Neural progenitor cell (in vitro differentiated cells): Measurements from ENCODE around the gene ITPR2. TPM values are rescaled to one million over a fixed set of nuclear protein-coding genes. Genes with fewer than 3 reads are reported as not detected.

Experiments
- DNase-seq: peaks from one replicate; pipeline ENCODE4 v3.0.0-alpha.2; 2016; ENCODE audit warnings: low spot score
- H2AFZ ChIP-seq: fragments of 200-600 bp; sonication (generic); replicated peaks from 2 replicates; pipeline ENCODE4 v1.6.1; 2016; ENCODE audit warnings: antibody characterized with exemption
- H3F3A ChIP-seq: fragments of 200-600 bp; sonication (generic); 2 replicates; pipeline ENCODE4 v1.6.1; 2016; ENCODE audit warnings: antibody characterized with exemption, low read depth
- H3K27ac ChIP-seq: fragments of 200-600 bp; sonication (generic); 2 replicates; pipeline ENCODE4 v1.5.1; 2016; ENCODE audit warnings: mild to moderate bottlenecking
- H3K27me3 ChIP-seq: fragments of 200-600 bp; sonication (generic); 2 replicates; pipeline ENCODE4 v1.6.1; 2016; ENCODE audit warnings: mild to moderate bottlenecking, moderate library complexity
- H3K36me3 ChIP-seq: fragments of 200-600 bp; sonication (generic); 2 replicates; pipeline ENCODE4 v1.5.1; 2016
- H3K4me1 ChIP-seq: fragments of 200-600 bp; sonication (generic); 2 replicates; pipeline ENCODE4 v1.6.1; 2016; ENCODE audit warnings: mixed run types
- H3K4me2 ChIP-seq: fragments of 200-600 bp; sonication (generic); 2 replicates; pipeline ENCODE4 v1.6.1; 2016
- H3K4me3 ChIP-seq: fragments of 200-600 bp; sonication (generic); 2 replicates; pipeline ENCODE4 v1.5.1; 2016
- H3K79me2 ChIP-seq: fragments of 200-600 bp; sonication (generic); 2 replicates; pipeline ENCODE4 v1.6.1; 2016; ENCODE audit warnings: low read depth
- H3K9ac ChIP-seq: fragments of 200-600 bp; sonication (generic); 2 replicates; pipeline ENCODE4 v1.6.1; 2016
- H3K9me3 ChIP-seq: fragments of 200-600 bp; sonication (generic); 2 replicates; pipeline ENCODE4 v1.5.1; 2016; ENCODE audit warnings: low read depth
- H4K20me1 ChIP-seq: fragments of 200-600 bp; sonication (generic); 2 replicates; pipeline ENCODE4 v1.6.1; 2016; ENCODE audit warnings: low read depth
- H3K27ac Mint-ChIP-seq: 3 replicates; pipeline ENCODE4 v1.8.0; 2021; ENCODE audit warnings: mixed read lengths
- H3K27me3 Mint-ChIP-seq: 2 replicates; pipeline ENCODE4 v1.8.0; 2022; ENCODE audit warnings: low read depth, mild to moderate bottlenecking, inconsistent platforms, moderate library complexity, mixed read lengths; ENCODE audit not compliant: insufficient read depth
- H3K36me3 Mint-ChIP-seq: 3 replicates; pipeline ENCODE4 v1.8.0; 2021; ENCODE audit warnings: mixed read lengths
- H3K4me1 Mint-ChIP-seq: 3 replicates; pipeline ENCODE4 v1.8.0; 2021; ENCODE audit warnings: mixed read lengths
- H3K4me3 Mint-ChIP-seq: 3 replicates; pipeline ENCODE4 v1.8.0; 2021; ENCODE audit warnings: mild to moderate bottlenecking, moderate library complexity, mixed read lengths
- H3K9me3 Mint-ChIP-seq: 3 replicates; pipeline ENCODE4 v1.8.0; 2020; ENCODE audit warnings: mixed read lengths
- CTCF ChIP-seq: fragments of 200-600 bp; sonication (generic); IDR thresholded peaks from 2 replicates; pipeline ENCODE4 v1.5.1; 2017; ENCODE audit warnings: antibody characterized with exemption, mild to moderate bottlenecking
- EZH2 ChIP-seq: fragments of 200-600 bp; sonication (generic); IDR thresholded peaks from 2 replicates; pipeline ENCODE4 v1.6.1; 2017; ENCODE audit warnings: antibody characterized with exemption, mild to moderate bottlenecking, moderate library complexity
- EZH2phosphoT487 ChIP-seq: fragments of 200-600 bp; sonication (generic); IDR thresholded peaks from 2 replicates; pipeline ENCODE4 v1.6.1; 2017; ENCODE audit warnings: antibody characterized with exemption
- total RNA-seq: library from RNA; depleted of rRNA; stranded (reverse); fragments of >200 nt; gene quantifications from 2 replicates; pipeline ENCODE4 v1.2.3, GENCODE V29; 2015; ENCODE audit warnings: low replicate concordance

The ITPR2 gene
- total RNA-seq, 1 donor from 2014 or later = 11.4 TPM

GRCh38 chr12:26567126-26567525 is 265.9 kb downstream of the ITPR2 start:
- no peaks in the 10 kb centered on the region for H3K9me3 Mint-ChIP-seq
- no peak for DNase-seq
- Histone ChIP-seq H3F3A (no peaks in the 10 kb centered on the region), H3K36me3 (no peaks in the 10 kb centered on the region), H3K27me3 (no peaks in the 10 kb centered on the region), H4K20me1 (no peaks in the 10 kb centered on the region), H3K9me3 (no peaks in the 10 kb centered on the region), H3K4me2 (no peak overlapping the region), H3K4me3 (no peak overlapping the region), H3K79me2 (no peaks in the 10 kb centered on the region), H3K4me1 (no peaks in the 10 kb centered on the region), H3K27ac (no peak overlapping the region), H3K9ac (no peak overlapping the region), H2AFZ (no peak overlapping the region)
- no peaks in the 10 kb centered on the region for H3K27me3 Mint-ChIP-seq
- TF ChIP-seq CTCF = no peak
- no peak for TF ChIP-seq EZH2
- no peak for TF ChIP-seq EZH2phosphoT487
- no peaks in the 10 kb centered on the region for H3K36me3 Mint-ChIP-seq
- H3K4me1 Mint-ChIP-seq = peaks cover 4% of the 10 kb centered on the region
- no peak overlapping the region for H3K27ac Mint-ChIP-seq
- H3K4me3 Mint-ChIP-seq = no peak overlapping the region

DNA sequence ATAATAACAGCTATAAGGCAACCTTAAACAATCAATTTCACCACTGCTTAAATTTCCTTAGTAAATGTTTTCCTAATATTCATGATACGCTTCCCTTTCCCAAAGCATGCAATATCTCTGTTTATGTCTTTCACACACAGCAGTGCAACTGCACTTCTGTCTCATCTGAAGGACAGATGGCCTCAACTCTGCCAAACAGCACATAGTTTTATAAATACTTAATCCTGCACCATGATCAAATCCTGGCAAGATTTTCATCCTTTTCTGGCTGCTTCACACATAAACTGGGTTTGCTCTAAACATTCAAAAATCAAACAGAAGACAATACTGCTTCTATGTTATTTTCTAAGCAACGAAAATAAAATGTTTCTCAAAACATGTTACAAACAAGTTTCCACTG is 266.3 kb downstream of the ITPR2 start:
- H3K27ac Mint-ChIP-seq = no peak overlapping the region
- no peaks in the 10 kb centered on the region for H3K27me3 Mint-ChIP-seq
- no peaks in the 10 kb centered on the region for H3K9me3 Mint-ChIP-seq
- no peak overlapping the region for H3K4me3 Mint-ChIP-seq
- Histone ChIP-seq H3F3A (no peaks in the 10 kb centered on the region), H4K20me1 (no peaks in the 10 kb centered on the region), H3K36me3 (no peaks in the 10 kb centered on the region), H3K27me3 (no peaks in the 10 kb centered on the region), H3K4me3 (no peak overlapping the region), H3K27ac (no peak overlapping the region), H3K79me2 (no peaks in the 10 kb centered on the region), H3K4me1 (no peaks in the 10 kb centered on the region), H3K4me2 (no peak overlapping the region), H3K9me3 (no peaks in the 10 kb centered on the region), H2AFZ (no peak overlapping the region), H3K9ac (no peak overlapping the region)
- DNase-seq = no peak
- no peaks in the 10 kb centered on the region for H3K36me3 Mint-ChIP-seq
- H3K4me1 Mint-ChIP-seq = peaks cover 4% of the 10 kb centered on the region
- TF ChIP-seq EZH2phosphoT487 (no peak), CTCF (no peak)

GRCh38 chr12:26566186-26566585 is 266.8 kb downstream of the ITPR2 start:
- Histone ChIP-seq H3K79me2 (no peaks in the 10 kb centered on the region), H3F3A (no peaks in the 10 kb centered on the region), H2AFZ (no peak overlapping the region), H3K9me3 (no peaks in the 10 kb centered on the region), H3K36me3 (no peaks in the 10 kb centered on the region), H3K9ac (no peak overlapping the region), H4K20me1 (no peaks in the 10 kb centered on the region), H3K4me1 (no peaks in the 10 kb centered on the region), H3K4me2 (no peak overlapping the region), H3K27ac (no peak overlapping the region), H3K27me3 (no peaks in the 10 kb centered on the region), H3K4me3 (no peak overlapping the region)
- no peaks in the 10 kb centered on the region for H3K36me3 Mint-ChIP-seq
- no peaks in the 10 kb centered on the region for H3K27me3 Mint-ChIP-seq
- H3K27ac Mint-ChIP-seq = no peak overlapping the region
- TF ChIP-seq EZH2 (no peak), EZH2phosphoT487 (no peak), CTCF (no peak)
- H3K4me3 Mint-ChIP-seq = no peak overlapping the region
- peaks cover 4% of the 10 kb centered on the region for H3K4me1 Mint-ChIP-seq
- DNase-seq = no peak
- H3K9me3 Mint-ChIP-seq = no peaks in the 10 kb centered on the region

GRCh38 chr12:26564391-26564790 is 268.6 kb downstream of the ITPR2 start:
- no peaks in the 10 kb centered on the region for H3F3A ChIP-seq
- H3K36me3 ChIP-seq = no peaks in the 10 kb centered on the region
- H3K27me3 ChIP-seq = no peaks in the 10 kb centered on the region
- no peak overlapping the region for H2AFZ ChIP-seq
- no peaks in the 10 kb centered on the region for H3K79me2 ChIP-seq
- H4K20me1 ChIP-seq = no peaks in the 10 kb centered on the region
- Mint-ChIP-seq H3K9me3 (no peaks in the 10 kb centered on the region), H3K27ac (no peak overlapping the region), H3K27me3 (no peaks in the 10 kb centered on the region), H3K36me3 (no peaks in the 10 kb centered on the region), H3K4me1 (peaks cover 4% of the 10 kb centered on the region), H3K4me3 (no peak overlapping the region)
- no peak overlapping the region for H3K4me2 ChIP-seq
- H3K9ac ChIP-seq = no peak overlapping the region
- TF ChIP-seq CTCF = no peak
- no peak overlapping the region for H3K27ac ChIP-seq
- no peak overlapping the region for H3K4me3 ChIP-seq
- H3K9me3 ChIP-seq = no peaks in the 10 kb centered on the region
- H3K4me1 ChIP-seq = no peaks in the 10 kb centered on the region
- DNase-seq = no peak
